GM10248 (cell line): ENCODE results near the gene TBX1.

Source experiments
- CTCF ChIA-PET: fragments of 300-600 bp; sonication (Branson Sonifier 250); formaldehyde crosslinking; extraction: SDS; loops from one replicate; lab custom pipeline; 2021; ENCODE audit warnings: antibody characterized with exemption; lab: Yijun Ruan, JAX
- POLR2A ChIA-PET: fragments of 350-650 bp; sonication (Branson Sonifier 250); formaldehyde crosslinking; extraction: SDS; loops from one replicate; lab custom pipeline; 2020; ENCODE audit warnings: antibody characterized with exemption; lab: Yijun Ruan, JAX
- DNase-seq: peaks from one replicate; pipeline ENCODE4 v3.0.0; 2012; ENCODE audit errors: extremely low spot score
- CTCF ChIP-seq: IDR thresholded peaks from 2 replicates; pipeline ENCODE4 v1.5.1; 2012; ENCODE audit warnings: mild to moderate bottlenecking, low read depth; ENCODE audit errors: extremely low read depth, missing control alignments, control extremely low read depth

TBX1 gene

DNA sequence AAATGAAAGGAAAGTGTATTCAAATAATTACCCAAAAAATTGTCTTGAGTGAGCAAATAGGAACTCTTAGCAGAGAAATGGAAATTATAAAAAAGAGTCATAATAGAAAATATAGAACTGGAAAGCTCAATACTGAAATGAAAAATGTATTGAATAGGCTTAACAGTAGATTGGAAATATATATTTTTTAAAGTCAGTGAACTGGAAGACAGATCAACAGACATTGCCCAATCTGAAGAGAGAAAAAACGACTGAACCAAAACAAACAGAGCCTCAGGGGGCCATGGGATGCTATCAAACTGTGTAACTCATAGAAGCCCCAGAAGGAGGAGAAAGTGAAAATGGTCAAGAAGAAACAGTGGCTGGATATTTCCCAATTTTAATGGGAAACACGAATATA lies 32.6 kb downstream of the TBX1 start:
- no peak for DNase-seq
- ChIA-PET POLR2A (no interaction called here), CTCF (interaction anchor here (0.6 to 1.2 kb wide), 2 partner anchors 63 to 120 kb away, joined by 3 to 4 read pairs; no protein-coding TSS in a partner anchor)
- TF ChIP-seq CTCF: no peak

- DNase-seq: no peak
- ChIA-PET CTCF (interaction anchor here (1.2 kb wide), 1 partner anchor 63 kb away, joined by 4 read pairs; no protein-coding TSS in a partner anchor), POLR2A (no interaction called here)
- no peak for TF ChIP-seq CTCF
Observed at GRCh38 chr22:19793661-19794310, 33.2 kb downstream of the TBX1 start.

- DNase-seq: no peak
- POLR2A ChIA-PET: no interaction called here
- CTCF ChIA-PET: interaction anchor here (0.8 kb wide), 1 partner anchor 15 kb away, joined by 3 read pairs; no protein-coding TSS in a partner anchor
- TF ChIP-seq CTCF: no peak
Observed at GRCh38 chr22:19795617-19796008, 35.0 kb downstream of the TBX1 start.

- CTCF ChIA-PET: no interaction called here
- DNase-seq: no peak
- POLR2A ChIA-PET: no interaction called here
- no peak for TF ChIP-seq CTCF
Observed at GRCh38 chr22:19796160-19796559, 35.6 kb downstream of the TBX1 start.

DNA sequence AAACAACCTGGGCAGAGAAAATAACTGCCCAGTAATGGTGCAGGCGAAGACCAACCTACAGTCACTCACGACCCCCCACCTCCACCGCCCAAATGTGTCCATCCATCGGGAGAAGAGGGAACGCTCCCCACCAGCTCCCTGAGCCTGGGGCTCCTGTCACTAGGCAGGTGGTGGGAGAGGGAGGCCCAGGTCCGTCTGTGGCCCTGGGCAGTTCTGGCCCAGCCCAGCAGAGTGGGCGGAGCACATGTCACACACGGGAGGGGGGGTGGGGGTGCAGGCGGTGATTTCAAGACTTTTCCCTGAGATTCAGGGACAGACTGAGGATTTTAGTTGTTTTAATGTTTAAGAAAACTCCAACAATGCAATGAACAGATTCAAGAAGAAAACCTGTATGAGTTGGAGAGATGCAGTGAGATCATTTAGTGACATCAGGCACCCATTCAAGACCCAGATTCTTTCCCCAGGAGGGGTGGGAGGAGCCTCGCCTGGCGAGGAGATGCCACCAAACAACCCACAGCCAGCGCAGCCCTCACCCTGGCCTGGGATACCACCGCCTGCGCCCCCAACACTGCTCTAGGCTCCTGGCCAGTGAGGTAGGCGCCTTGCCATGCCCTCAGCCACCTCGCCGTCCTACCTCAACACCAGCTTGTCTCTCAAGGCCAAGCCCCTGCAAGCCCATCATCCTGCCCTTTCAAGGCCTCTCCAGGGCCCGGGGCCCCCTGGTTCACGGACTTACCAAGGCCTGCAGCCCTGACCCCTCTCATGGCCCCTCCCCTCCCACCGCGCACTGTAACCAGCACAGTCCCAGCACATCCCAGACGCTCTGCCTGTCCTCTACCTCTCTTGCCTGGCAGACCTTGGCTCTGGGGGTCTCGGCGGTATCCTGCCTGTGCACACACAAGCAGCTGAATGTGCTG lies 36.8 kb downstream of the TBX1 start:
- POLR2A ChIA-PET: no interaction called here
- CTCF ChIA-PET: no interaction called here
- DNase-seq: no peak
- TF ChIP-seq CTCF: no peak

GRCh38 chr22:19798003-19798665 lies 37.6 kb downstream of the TBX1 start:
- no peak for DNase-seq
- CTCF ChIA-PET: interaction anchor here (1.0 kb wide), 1 partner anchor 68 kb away, joined by 3 read pairs; no protein-coding TSS in a partner anchor
- POLR2A ChIA-PET: no interaction called here
- TF ChIP-seq CTCF: no peak
